ENCODE results near the gene STAT3. TPM values are rescaled to one million over a fixed set of nuclear protein-coding genes. Genes with fewer than 3 reads are reported as not detected.
A peak's percentile ranks its signal among the peaks of the same experiment; 100 is the strongest.

The STAT3 gene
- polyA plus RNA-seq, 1 of the 3 experiments (the other 2 are of a cell fraction): 35.7 TPM

- Histone ChIP-seq H3K27me3 (ENCODE audit: insufficient read depth) (no peaks in the 10 kb centered on the region), H3F3A (replicated peaks; ENCODE audit: insufficient read depth) (peaks cover 18% of the 10 kb centered on the region), H3K36me3 (replicated peaks in 1 of 2; ENCODE audit: control insufficient read depth in 1 of 2, insufficient read depth in 2 of 2, low read length in 1 of 2) (peaks cover 29 to 52% of the 10 kb centered on the region in 2 experiments), H3K4me1 (ENCODE audit: control insufficient read depth in 1 of 2, insufficient read depth in 2 of 2, low read depth in 1 of 2, low read length in 1 of 2) (peaks cover 6 to 27% of the 10 kb centered on the region in 2 experiments; a peak in 3 of 4 replicates), H3K27ac (ENCODE audit: low read depth in 2 of 2, low read length in 1 of 2) (no peak overlapping the region), H3K9me2 (no peaks in the 10 kb centered on the region), H2AFZ (ENCODE audit: low read depth) (no peak overlapping the region), H3K9ac (no peak overlapping the region), H3K4me2 (no peak overlapping the region), H3K4me3 (ENCODE audit: low read depth in 2 of 2, low read length in 1 of 2) (no peak overlapping the region; a peak in 1 of 4 replicates), H4K20me1 (ENCODE audit: insufficient read depth) (no peaks in the 10 kb centered on the region), H3K9me3 (no peaks in the 10 kb centered on the region), H3K79me2 (ENCODE audit: insufficient read depth) (peaks cover 14% of the 10 kb centered on the region)
- POLR2A ChIA-PET: interaction anchor here (1.5 kb wide), 1 partner anchor 83 kb away, joined by 5 read pairs; no protein-coding TSS in a partner anchor
- 31% methylated on average over 7 of the region's 10 CpGs for WGBS (ENCODE audit: low lambda C conversion rate)
- CTCF ChIA-PET: interaction anchor here (0.6 to 26.2 kb wide), 43 partner anchors 8 to 297 kb away, joined by 3 to 683 read pairs (median 4); no protein-coding TSS in a partner anchor
- peak; percentile 90 for DNase-seq
- TF ChIP-seq IRF3 (IDR thresholded peaks at IDR 0.05; ENCODE audit: low read depth, low read length) (no peak), JUND (IDR thresholded peaks at IDR 0.05) (no peak), NRF1 (IDR thresholded peaks at IDR 0.05; ENCODE audit: low read depth, low read length) (peak; percentile 32; the same call in 1 of the 2 replicates), RAD21 (IDR thresholded peaks at IDR 0.05; ENCODE audit: low read length) (peak; percentile 99), NFIC (IDR thresholded peaks at IDR 0.05; ENCODE audit: borderline replicate concordance) (no peak), PBX3 (IDR thresholded peaks at IDR 0.05) (no peak), RXRA (IDR thresholded peaks at IDR 0.05; ENCODE audit: borderline replicate concordance, low read depth) (no peak), SMC3 (IDR thresholded peaks at IDR 0.05; ENCODE audit: low read depth, low read length) (peak; percentile 100), RFX5 (IDR thresholded peaks at IDR 0.05; ENCODE audit: low read length) (0 out of 2 replicates have a peak, but pooled peaks have one; percentile 19), GABPA (IDR thresholded peaks at IDR 0.05; ENCODE audit: low read depth) (no peak), USF2 (IDR thresholded peaks at IDR 0.05; ENCODE audit: borderline replicate concordance, low read depth, low read length) (no peak), FOXJ3 (CRISPR knock-in tag; IDR thresholded peaks at IDR 0.05) (no peak), POLR2AphosphoS5 (IDR thresholded peaks at IDR 0.05; ENCODE audit: low read depth, low read length) (no peak), FOSL2 (IDR thresholded peaks at IDR 0.05; ENCODE audit: borderline replicate concordance, low read depth) (no peak), MAX (IDR thresholded peaks at IDR 0.05; ENCODE audit: low read depth) (0 out of 2 replicates have a peak, but pooled peaks have one; percentile 20), MEF2A (IDR thresholded peaks at IDR 0.05; ENCODE audit: borderline replicate concordance, low read depth) (no peak), CTCF (IDR thresholded peaks at IDR 0.05) (peak; percentile 99), FOXM1 (IDR thresholded peaks at IDR 0.05; ENCODE audit: low read depth) (no peak), SIN3A (IDR thresholded peaks at IDR 0.05; ENCODE audit: borderline replicate concordance, low read depth, low read length) (no peak), USF1 (IDR thresholded peaks at IDR 0.05; ENCODE audit: borderline replicate concordance, low read depth) (no peak), MXI1 (IDR thresholded peaks at IDR 0.05; ENCODE audit: low read depth, low read length) (no peak), YY1 (IDR thresholded peaks at IDR 0.05; ENCODE audit: low read depth) (no peak), ZBTB33 (IDR thresholded peaks at IDR 0.05; ENCODE audit: borderline replicate concordance, low read depth) (no peak), EP300 (IDR thresholded peaks at IDR 0.05; ENCODE audit: borderline replicate concordance in 1 of 2, low read depth in 1 of 2, low read length in 1 of 2) (no peak), TEAD4 (IDR thresholded peaks at IDR 0.05; ENCODE audit: borderline replicate concordance, insufficient read depth) (no peak)
Observed at GRCh38 chr17:42322382-42323267, 65.6 kb downstream of the STAT3 start.
